Neuronal stem cell (in vitro differentiated cells): ENCODE results near the gene TGM6.

Experiments
- DNase-seq: peaks from one replicate; pipeline ENCODE4 v3.0.0-alpha.2; 2013; ENCODE audit warnings: low spot score
- H2AFZ ChIP-seq: one replicate; pipeline ENCODE4 v1.6.1; 2013; ENCODE audit warnings: mild to moderate bottlenecking, low read length, inconsistent platforms
- H2AK5ac ChIP-seq: 2 replicates; pipeline ENCODE4 v1.6.1; 2013; ENCODE audit warnings: low read depth, mild to moderate bottlenecking, inconsistent platforms, low read length, moderate library complexity, mixed read lengths
- H2BK120ac ChIP-seq: 2 replicates; pipeline ENCODE4 v1.6.1; 2013; ENCODE audit warnings: low read depth, mild to moderate bottlenecking, inconsistent platforms, low read length, moderate library complexity, mixed read lengths
- H2BK12ac ChIP-seq: one replicate; pipeline ENCODE4 v1.6.1; 2013; ENCODE audit warnings: low read length, inconsistent platforms
- H2BK15ac ChIP-seq: 2 replicates; pipeline ENCODE4 v1.6.1; 2013; ENCODE audit warnings: mild to moderate bottlenecking, low read length, inconsistent platforms, mixed read lengths
- H2BK5ac ChIP-seq: one replicate; pipeline ENCODE4 v1.6.1; 2013; ENCODE audit warnings: inconsistent platforms, mild to moderate bottlenecking, low read length, moderate library complexity
- H3K14ac ChIP-seq: one replicate; pipeline ENCODE4 v1.6.1; 2013; ENCODE audit warnings: low read length, inconsistent platforms
- H3K18ac ChIP-seq: 2 replicates; pipeline ENCODE4 v1.6.1; 2013; ENCODE audit warnings: low read length, inconsistent platforms
- H3K23ac ChIP-seq: 2 replicates; pipeline ENCODE4 v1.6.1; 2013; ENCODE audit warnings: low read depth, mild to moderate bottlenecking, mixed read lengths, low read length, inconsistent platforms; ENCODE audit not compliant: poor library complexity
- H3K27ac ChIP-seq: replicated peaks from 3 replicates; pipeline ENCODE4 v1.5.1; 2013; ENCODE audit warnings: low read length, inconsistent platforms
- H3K27me3 ChIP-seq, 3 experiments: 2 replicates each; pipeline ENCODE4 v1.6.1; 2013; ENCODE audit warnings: low read length in 3 of 3, mild to moderate bottlenecking in 2 of 3, inconsistent platforms in 1 of 3, low read depth in 1 of 3, mixed read lengths in 1 of 3, moderate library complexity in 1 of 3; ENCODE audit not compliant: control insufficient read depth in 3 of 3, insufficient read depth in 3 of 3
- H3K36me3 ChIP-seq, 2 donors: replicated peaks in 1 of 2; 2 replicates each; pipeline ENCODE4 v1.6.1; 2013; ENCODE audit warnings: low read length in 2 of 2; ENCODE audit not compliant: control insufficient read depth in 2 of 2, insufficient read depth in 2 of 2
- H3K4ac ChIP-seq: 2 replicates; pipeline ENCODE4 v1.6.1; 2013; ENCODE audit warnings: inconsistent platforms, mild to moderate bottlenecking, low read length, moderate library complexity
- H3K4me1 ChIP-seq, 2 donors: 1 replicate in 1 of 2; 2 replicates in 1 of 2; pipeline ENCODE4 v1.6.1; 2013; ENCODE audit warnings: low read length in 2 of 2, low read depth in 1 of 2; ENCODE audit not compliant: control insufficient read depth in 2 of 2, insufficient read depth in 1 of 2
- H3K4me2 ChIP-seq: one replicate; pipeline ENCODE4 v1.6.1; 2013; ENCODE audit warnings: mild to moderate bottlenecking, low read length, inconsistent platforms; ENCODE audit not compliant: insufficient read depth, poor library complexity, severe bottlenecking
- H3K4me3 ChIP-seq, 2 donors: 2 replicates each; pipeline ENCODE4 v1.5.1; 2013; ENCODE audit warnings: low read length in 2 of 2, mild to moderate bottlenecking in 2 of 2, inconsistent platforms in 1 of 2, moderate library complexity in 1 of 2
- H3K79me1 ChIP-seq: one replicate; pipeline ENCODE4 v1.6.1; 2013; ENCODE audit warnings: low read depth, mild to moderate bottlenecking, inconsistent platforms, low read length, moderate library complexity
- H3K9ac ChIP-seq: one replicate; pipeline ENCODE4 v1.6.1; 2013; ENCODE audit warnings: mild to moderate bottlenecking, low read depth, low read length, inconsistent platforms; ENCODE audit not compliant: poor library complexity
- H3K9me3 ChIP-seq, 2 donors: replicated peaks in 1 of 2; 2 replicates each; pipeline versions ENCODE3 to v1.6.1; 2013; ENCODE audit warnings: low read length in 2 of 2, mild to moderate bottlenecking in 2 of 2, inconsistent platforms in 1 of 2, low read depth in 1 of 2, mixed read lengths in 1 of 2, moderate library complexity in 1 of 2; ENCODE audit not compliant: control insufficient read depth in 2 of 2, insufficient read depth in 1 of 2
- H4K8ac ChIP-seq: one replicate; pipeline ENCODE4 v1.6.1; 2013; ENCODE audit warnings: low read depth, mild to moderate bottlenecking, inconsistent platforms, low read length, moderate library complexity
- H4K91ac ChIP-seq: one replicate; pipeline ENCODE4 v1.6.1; 2013; ENCODE audit warnings: low read length, low read depth, mild to moderate bottlenecking, inconsistent platforms; ENCODE audit not compliant: poor library complexity
- WGBS, 2 donors: extraction: QIAGEN DNeasy Blood & Tissue Kit; methylation state at CpG; one replicate each; pipeline ENCODE4 v1.1.7; 2013; ENCODE audit warnings: missing lambda C conversion rate in 2 of 2, mixed read lengths in 1 of 2; ENCODE audit not compliant: insufficient read length in 2 of 2, insufficient replicate concordance in 1 of 2; ENCODE audit errors: extremely low coverage in 2 of 2; 5-methylcytosine and 5-hydroxymethylcytosine counted together

Gene TGM6

GRCh38 chr20:2431185-2431584 lies 50.5 kb downstream of the TGM6 start:
- Histone ChIP-seq H3K27ac (no peak overlapping the region), H3K4ac (no peak overlapping the region), H2BK15ac (no peak overlapping the region), H2BK120ac (no peak overlapping the region), H3K14ac (no peak overlapping the region), H2AK5ac (no peak overlapping the region), H4K91ac (no peak overlapping the region), H3K4me1 (no peaks in the 10 kb centered on the region), H3K4me2 (no peak overlapping the region), H4K8ac (no peak overlapping the region), H3K9me3 (no peaks in the 10 kb centered on the region), H3K4me3 (no peak overlapping the region), H3K9ac (no peak overlapping the region), H3K27me3 (peaks cover 0 to 10% (median 0%) of the 10 kb centered on the region in 3 experiments), H3K18ac (no peak overlapping the region), H2BK5ac (no peak overlapping the region), H3K79me1 (no peaks in the 10 kb centered on the region), H3K36me3 (no peaks in the 10 kb centered on the region), H2AFZ (no peak overlapping the region), H3K23ac (no peak overlapping the region), H2BK12ac (no peak overlapping the region)
- no CpG with 5 or more reads among the region's 1 CpG for WGBS, 2 donors
- DNase-seq: no peak

GRCh38 chr20:2446845-2447244 lies 66.1 kb downstream of the TGM6 start:
- Histone ChIP-seq H4K8ac (no peak overlapping the region), H3K4ac (no peak overlapping the region), H3K4me2 (no peak overlapping the region), H2AFZ (no peak overlapping the region), H3K79me1 (no peaks in the 10 kb centered on the region), H3K9me3 (peaks cover 0 to 1% of the 10 kb centered on the region in 2 donors), H2BK15ac (no peak overlapping the region), H2BK12ac (no peak overlapping the region), H3K36me3 (no peaks in the 10 kb centered on the region), H3K9ac (no peak overlapping the region), H3K27ac (no peak overlapping the region), H2BK5ac (no peak overlapping the region), H3K18ac (no peak overlapping the region), H3K14ac (no peak overlapping the region), H3K4me3 (no peak overlapping the region), H3K23ac (no peak overlapping the region), H3K27me3 (no peaks in the 10 kb centered on the region), H2AK5ac (no peak overlapping the region), H4K91ac (no peak overlapping the region), H3K4me1 (no peaks in the 10 kb centered on the region), H2BK120ac (no peak overlapping the region)
- DNase-seq: no peak
- no CpG with 5 or more reads among the region's 4 CpGs for WGBS, 2 donors

- Histone ChIP-seq H3K18ac (no peak overlapping the region), H3K9me3 (no peaks in the 10 kb centered on the region), H2BK5ac (no peak overlapping the region), H2BK15ac (no peak overlapping the region), H3K27me3 (peaks cover 0 to 2% (median 0%) of the 10 kb centered on the region in 3 experiments), H3K4me3 (no peak overlapping the region), H3K4ac (no peak overlapping the region), H3K23ac (no peak overlapping the region), H3K9ac (no peak overlapping the region), H4K8ac (no peak overlapping the region), H2AK5ac (no peak overlapping the region), H3K4me2 (no peak overlapping the region), H2BK12ac (no peak overlapping the region), H3K4me1 (no peaks in the 10 kb centered on the region), H2BK120ac (no peak overlapping the region), H3K36me3 (no peaks in the 10 kb centered on the region), H3K14ac (no peak overlapping the region), H2AFZ (no peak overlapping the region), H3K79me1 (no peaks in the 10 kb centered on the region), H3K27ac (no peak overlapping the region), H4K91ac (no peak overlapping the region)
- no peak for DNase-seq
- no CpG with 5 or more reads among the region's 1 CpG for WGBS, 2 donors
Observed at GRCh38 chr20:2449386-2449785, 68.7 kb downstream of the TGM6 start.

- no peak overlapping the region for H3K27ac ChIP-seq
- DNase-seq: no peak
- H2BK5ac ChIP-seq: no peak overlapping the region
- no peak overlapping the region for H4K91ac ChIP-seq
- H4K8ac ChIP-seq: no peak overlapping the region
- no peak overlapping the region for H2AFZ ChIP-seq
- no peak overlapping the region for H2BK15ac ChIP-seq
- no peaks in the 10 kb centered on the region for H3K36me3 ChIP-seq
- no peak overlapping the region for H3K4me2 ChIP-seq
- no peak overlapping the region for H3K23ac ChIP-seq
- H3K79me1 ChIP-seq: no peaks in the 10 kb centered on the region
- H3K9me3 ChIP-seq: no peaks in the 10 kb centered on the region
- no peak overlapping the region for H3K9ac ChIP-seq
- no peak overlapping the region for H3K4ac ChIP-seq
- H2BK120ac ChIP-seq: no peak overlapping the region
- no peak overlapping the region for H3K14ac ChIP-seq
- no peaks in the 10 kb centered on the region for H3K4me1 ChIP-seq
- WGBS, 2 donors: no CpG with 5 or more reads among the region's 5 CpGs
- H2BK12ac ChIP-seq: no peak overlapping the region
- no peak overlapping the region for H2AK5ac ChIP-seq
- no peak overlapping the region for H3K18ac ChIP-seq
- H3K4me3 ChIP-seq: no peak overlapping the region
- H3K27me3 ChIP-seq: peaks cover 0 to 2% (median 0%) of the 10 kb centered on the region in 3 experiments
Observed at GRCh38 chr20:2451422-2451821, 70.7 kb downstream of the TGM6 start.
